HepG2 (cell line): Measurements from ENCODE around the gene TBX6. TPM values are rescaled to one million over a fixed set of nuclear protein-coding genes. Genes with fewer than 3 reads are reported as not detected.
A peak's percentile ranks its signal among the peaks of the same experiment; 100 is the strongest.

ENCODE experiments used
- ATAC-seq: fragments of 200-7000 bp; cut with Tn5 transposase; 3 replicates; pipeline ENCODE4 v1.9.1; 2020; ENCODE audit warnings: mild to moderate bottlenecking, moderate library complexity
- BruUV-seq: library from RNA; stranded (reverse); fragments of 400-500 nt; replicated peaks from 2 replicates; lab custom pipeline; 2021; lab: Mats Ljungman, UMichigan
- CTCF ChIA-PET: fragments of 300-600 bp; formaldehyde crosslinking; extraction: SDS; loops from one replicate; lab custom pipeline; 2021; ENCODE audit warnings: low total read pairs, inconsistent platforms, low intra/inter-chr PET ratio; lab: Yijun Ruan, JAX
- POLR2A ChIA-PET: fragments of 350-600 bp; sonication (Branson Sonifier 250); formaldehyde crosslinking; loops from one replicate; lab custom pipeline; 2020; ENCODE audit warnings: antibody characterized with exemption, inconsistent platforms; lab: Yijun Ruan, JAX
- DNase-seq: peaks from one replicate; pipeline ENCODE4 v3.0.0-alpha.2; 2015; ENCODE audit warnings: low spot score
- FAIRE-seq: peaks from 3 replicates; lab custom pipeline; 2011; peaks lifted over from hg19 to GRCh38; lab: Jason Lieb, UNC
- H2AFZ ChIP-seq: one replicate; pipeline ENCODE4 v1.6.1; 2011; ENCODE audit warnings: low read length, inconsistent platforms
- H3K27ac ChIP-seq: fragments of 300-600 bp; 3 replicates; pipeline ENCODE4 v1.8.0; 2011; ENCODE audit warnings: mixed run types, mild to moderate bottlenecking, mixed read lengths, low read length, inconsistent platforms; ENCODE audit not compliant: insufficient read depth; ENCODE audit errors: extremely low read length
- H3K27me3 ChIP-seq, 2 experiments: fragments of 200-600 bp in 1 of 2; 2 replicates in 1 of 2; 3 replicates in 1 of 2; pipeline versions ENCODE4 v1.6.0 to v1.8.0; 2011; ENCODE audit warnings: low read length in 2 of 2, mild to moderate bottlenecking in 2 of 2, moderate library complexity in 2 of 2, inconsistent platforms in 1 of 2; ENCODE audit not compliant: insufficient read depth in 2 of 2, control insufficient read depth in 1 of 2
- H3K36me3 ChIP-seq, 2 experiments: fragments of 200-600 bp in 1 of 2; replicated peaks in 1 of 2; 2 replicates in 1 of 2; 3 replicates in 1 of 2; pipeline versions ENCODE4 v1.5.1 to v1.8.0; 2011; ENCODE audit warnings: low read length in 2 of 2, inconsistent platforms in 1 of 2; ENCODE audit not compliant: insufficient read depth in 2 of 2, control insufficient read depth in 1 of 2
- H3K4me1 ChIP-seq: 2 replicates; pipeline ENCODE4 v1.5.1; 2012; ENCODE audit warnings: low read length, inconsistent platforms; ENCODE audit not compliant: insufficient read depth
- H3K4me2 ChIP-seq: 2 replicates; pipeline ENCODE4 v1.6.0; 2011; ENCODE audit warnings: low read depth, low read length, inconsistent platforms
- H3K4me3 ChIP-seq, 3 experiments: fragments of 200-600 bp in 1 of 3; sonication (generic), shearing (Covaris generic) in 1 of 3; replicated peaks in 1 of 3; 2 replicates each; pipeline ENCODE4 v1.5.1; 2011 to 2016; ENCODE audit warnings: low read length in 3 of 3, inconsistent platforms in 2 of 3, low read depth in 2 of 3, mild to moderate bottlenecking in 2 of 3, control low read depth in 1 of 3, mixed read lengths in 1 of 3; ENCODE audit not compliant: insufficient read depth in 1 of 3
- H3K79me2 ChIP-seq: one replicate; pipeline ENCODE4 v1.6.1; 2011; ENCODE audit warnings: low read length, inconsistent platforms; ENCODE audit not compliant: insufficient read depth
- H3K9ac ChIP-seq: 2 replicates; pipeline ENCODE4 v1.6.0; 2011; ENCODE audit warnings: mild to moderate bottlenecking, low read depth, low read length, inconsistent platforms; ENCODE audit not compliant: insufficient read depth
- H3K9me3 ChIP-seq: 2 replicates; pipeline ENCODE4 v1.5.1; 2012; ENCODE audit warnings: mild to moderate bottlenecking, low read length
- H4K20me1 ChIP-seq: 2 replicates; pipeline ENCODE4 v1.6.0; 2011; ENCODE audit warnings: inconsistent platforms, mild to moderate bottlenecking, low read length, moderate library complexity; ENCODE audit not compliant: insufficient read depth
- E2F2 ChIP-seq: sonication (generic); formaldehyde crosslinking; IDR thresholded peaks from 2 replicates; pipeline ENCODE4 v1.4.0; 2020; ENCODE audit warnings: missing genetic modification reagents, borderline replicate concordance
- ETV6 ChIP-seq: sonication (generic); formaldehyde crosslinking; conservative IDR thresholded peaks from 2 replicates; pipeline ENCODE4 v1.4.0; 2020; ENCODE audit warnings: missing genetic modification reagents
- FOXJ3 ChIP-seq: sonication (generic); formaldehyde crosslinking; IDR thresholded peaks from 2 replicates; pipeline ENCODE4 v1.4.0; 2020; ENCODE audit warnings: missing genetic modification reagents, mild to moderate bottlenecking, borderline replicate concordance
- GLI4 ChIP-seq: sonication (generic); formaldehyde crosslinking; IDR thresholded peaks from 2 replicates; pipeline ENCODE4 v1.5.1; 2020; ENCODE audit warnings: missing genetic modification reagents, mild to moderate bottlenecking, moderate library complexity, borderline replicate concordance
- GTF3A ChIP-seq: sonication (generic); formaldehyde crosslinking; conservative IDR thresholded peaks from 2 replicates; pipeline ENCODE4 v1.4.0; 2020; ENCODE audit warnings: mild to moderate bottlenecking, missing genetic modification reagents
- HDAC2 ChIP-seq: sonication (generic); formaldehyde crosslinking; IDR thresholded peaks from 2 replicates; pipeline ENCODE4 v1.4.0; 2020; ENCODE audit warnings: missing genetic modification reagents
- IKZF5 ChIP-seq: IDR thresholded peaks from 2 replicates; pipeline ENCODE4 v1.6.1; 2018; ENCODE audit warnings: missing genetic modification reagents, mild to moderate bottlenecking, missing compliant biosample characterization
- MED1 ChIP-seq: sonication (generic); formaldehyde crosslinking; IDR thresholded peaks from 2 replicates; pipeline ENCODE4 v1.4.0; 2020; ENCODE audit warnings: missing genetic modification reagents
- MEF2D ChIP-seq: sonication (generic); formaldehyde crosslinking; IDR thresholded peaks from 2 replicates; pipeline ENCODE4 v1.5.1; 2020; ENCODE audit warnings: mild to moderate bottlenecking, missing genetic modification reagents
- RFX3 ChIP-seq: IDR thresholded peaks from 2 replicates; pipeline ENCODE4 v1.6.1; 2016; ENCODE audit warnings: missing biosample characterization, missing genetic modification reagents
- SAFB2 ChIP-seq: sonication (generic); formaldehyde crosslinking; IDR thresholded peaks from 2 replicates; pipeline ENCODE4 v1.5.1; 2020; ENCODE audit warnings: missing genetic modification reagents, low read depth, mild to moderate bottlenecking, borderline replicate concordance
- THRA ChIP-seq: sonication (generic); formaldehyde crosslinking; IDR thresholded peaks from 2 replicates; pipeline ENCODE4 v1.4.0; 2020; ENCODE audit warnings: missing genetic modification reagents, borderline replicate concordance
- ZNF335 ChIP-seq: sonication (generic); formaldehyde crosslinking; IDR thresholded peaks from 2 replicates; pipeline ENCODE4 v1.4.0; 2020; ENCODE audit warnings: missing genetic modification reagents
- ZNF430 ChIP-seq: sonication (generic); formaldehyde crosslinking; IDR thresholded peaks from 2 replicates; pipeline ENCODE4 v1.9.0; 2021; ENCODE audit warnings: mild to moderate bottlenecking, missing genetic modification reagents
- ZNF451 ChIP-seq: sonication (generic); formaldehyde crosslinking; IDR thresholded peaks from 2 replicates; pipeline ENCODE4 v1.5.0; 2020; ENCODE audit warnings: mild to moderate bottlenecking, missing genetic modification reagents
- ZNF496 ChIP-seq: sonication (generic); formaldehyde crosslinking; IDR thresholded peaks from 2 replicates; pipeline ENCODE4 v1.8.1; 2023; ENCODE audit warnings: mild to moderate bottlenecking, moderate library complexity, missing genetic modification reagents; ENCODE audit not compliant: insufficient replicate concordance
- ZNF543 ChIP-seq: sonication (generic); formaldehyde crosslinking; IDR thresholded peaks from 2 replicates; pipeline ENCODE4 v1.4.0; 2020; ENCODE audit warnings: mild to moderate bottlenecking, missing genetic modification reagents
- ZNF547 ChIP-seq: sonication (generic); formaldehyde crosslinking; IDR thresholded peaks from 2 replicates; pipeline ENCODE4 v1.5.1; 2020; ENCODE audit warnings: mild to moderate bottlenecking, missing genetic modification reagents
- ZNF777 ChIP-seq: sonication (generic); formaldehyde crosslinking; IDR thresholded peaks from 2 replicates; pipeline ENCODE4 v1.4.0; 2020; ENCODE audit warnings: missing genetic modification reagents
- WGBS: methylation state at CpG from one replicate; pipeline ENCODE4 v1.1.6; 2017; ENCODE audit warnings: low lambda C conversion rate; 5-methylcytosine and 5-hydroxymethylcytosine counted together
- in situ Hi-C: cut with HindIII; loops from 2 replicates; pipeline ENCODE4 v1.10.0; 2017; ENCODE audit warnings: low pct_unique_long_range_greater_than_20kb; ENCODE audit not compliant: extremely low pct_ligation_motif_present
- intact Hi-C: fragments of 100-400 bp; cut with micrococcal nuclease; formaldehyde crosslinking; loops from one replicate; pipeline ENCODE4 v1.10.0; 2022; ENCODE audit not compliant: unreplicated experiment
- polyA plus RNA-seq, 8 experiments: library from polyadenylated mRNA; depleted of rRNA in 3 of 8; stranded (reverse) in 7 of 8; unstranded in 1 of 8; fragments of >200 nt; fragmentation: Illumina TruSeq in 4 of 8; extraction: Trizol in 4 of 8; gene quantifications; 2 replicates each; pipeline versions ENCODE4 v1.2.1 to v1.2.3, GENCODE V29; 2011 to 2016; ENCODE audit warnings: low read depth in 4 of 8, missing spikeins in 1 of 8, mixed read lengths in 1 of 8; ENCODE audit not compliant: insufficient read depth in 1 of 8
- total RNA-seq, 5 experiments: library from RNA; depleted of rRNA; stranded (reverse); fragments of >200 nt; fragmentation: Illumina TruSeq; extraction: Trizol; gene quantifications; 2 replicates each; pipeline ENCODE4 v1.2.3, GENCODE V29; 2016; ENCODE audit warnings: low read depth in 1 of 5

Gene TBX6
- total and polyA plus RNA-seq, 2 of the 13 experiments (the other 11 are each of a cell fraction or from before 2014, with no cell fraction given), result 0.24 to 0.42 TPM

GRCh38 chr16:30096105-30096861 lies 4.6 kb upstream of the TBX6 start, which contains the start of gene YPEL3:
TSS of gene YPEL3 (minus strand) at chr16:30096213. CDS start at chr16:30095482, 731 bp downstream.
- Histone ChIP-seq H3K4me1 (peaks cover 42% of the 10 kb centered on the region), H2AFZ (no peak within 1 kb of the TSS), H3K27ac (peak within 1 kb of the TSS; percentile 53), H3K4me3 (peak within 1 kb of the TSS; percentile 57 to 82 (median 74)), H4K20me1 (no peaks in the 10 kb centered on the region), H3K27me3 (no peaks in the 10 kb centered on the region; a peak in 1 of 5 replicates), H3K9me3 (peaks cover 12% of the 10 kb centered on the region), H3K36me3 (no peaks in the 10 kb centered on the region; a peak in 1 of 5 replicates), H3K79me2 (no peaks in the 10 kb centered on the region), H3K4me2 (peak within 1 kb of the TSS; percentile 96), H3K9ac (peak within 1 kb of the TSS; percentile 72)
- DNase-seq (peak; percentile 80), ATAC-seq (peak; percentile 62), FAIRE-seq (no peak)
- 38% methylated on average over 26 of the region's 77 CpGs for WGBS
- in situ Hi-C loops, result loop anchor here (25.0 kb wide), 1 partner anchor 541 kb away; no protein-coding TSS in a partner anchor
- ChIA-PET CTCF (no interaction called here), POLR2A (interaction anchor here (0.6 to 3.0 kb wide), 7 partner anchors 9 to 170 kb away, joined by 3 to 18 read pairs (median 4); partner anchors contain the start of genes ALDOA, CORO1A and PPP4C)
- BruUV-seq, result TSS peak; percentile 81
- intact Hi-C loops, result no loop called here
- peak; percentile 32; the same call in 1 of the 2 replicates for TF ChIP-seq ZNF777 (CRISPR knock-in tag)
- peak; percentile 64; the same call in 1 of the 2 replicates for TF ChIP-seq ETV6 (CRISPR knock-in tag)
- TF ChIP-seq ZNF496 (CRISPR knock-in tag), result no peak
- TF ChIP-seq SAFB2 (CRISPR knock-in tag), result 0 out of 2 replicates have a peak, but pooled peaks have one; percentile 23
- TF ChIP-seq HDAC2 (CRISPR knock-in tag), result peak; percentile 34; the same call in 1 of the 2 replicates
- peak; percentile 43; the same call in 1 of the 2 replicates for TF ChIP-seq ZNF451 (CRISPR knock-in tag)
- TF ChIP-seq MEF2D (CRISPR knock-in tag), result 0 out of 2 replicates have a peak, but pooled peaks have one; percentile 55
- TF ChIP-seq IKZF5 (CRISPR knock-in tag), result peak; percentile 30
- TF ChIP-seq GTF3A, result 0 out of 2 replicates have a peak, but pooled peaks have one; percentile 29
- peak; percentile 64; the same call in 1 of the 2 replicates for TF ChIP-seq THRA (CRISPR knock-in tag)
- TF ChIP-seq FOXJ3 (CRISPR knock-in tag), result no peak
- TF ChIP-seq ZNF335 (CRISPR knock-in tag), result no peak
- TF ChIP-seq ZNF543 (CRISPR knock-in tag), result no peak; the same call in 1 of the 2 replicates
- 0 out of 2 replicates have a peak, but pooled peaks have one; percentile 34 for TF ChIP-seq ZNF430 (CRISPR knock-in tag)
- no peak for TF ChIP-seq RFX3 (CRISPR knock-in tag)
- TF ChIP-seq MED1 (CRISPR knock-in tag), result peak; percentile 74; the same call in 1 of the 2 replicates
- TF ChIP-seq ZNF547 (CRISPR knock-in tag), result peak; percentile 79
- TF ChIP-seq GLI4 (CRISPR knock-in tag), result 0 out of 2 replicates have a peak, but pooled peaks have one; percentile 21
- no peak for TF ChIP-seq E2F2 (CRISPR knock-in tag)
